Liver (tissue), 9 donors: Measurements from ENCODE around the gene AKAP5. TPM values are rescaled to one million over a fixed set of nuclear protein-coding genes. Genes with fewer than 3 reads are reported as not detected.

Source experiments
- DNase-seq: peaks from one replicate; pipeline ENCODE4 v3.0.0-alpha.2; 2017; ENCODE audit warnings: low spot score
- H3K27ac ChIP-seq, 2 donors: one replicate each; pipeline ENCODE4 v1.7.0; 2013; ENCODE audit warnings: inconsistent platforms in 2 of 2, low read length in 2 of 2, control low read depth in 1 of 2, low read depth in 1 of 2, mild to moderate bottlenecking in 1 of 2
- H3K27me3 ChIP-seq, 4 donors: one replicate each; pipeline versions ENCODE4 v1.6.1 to v1.7.0; 2013; ENCODE audit warnings: low read length in 3 of 4, inconsistent platforms in 1 of 4, mild to moderate bottlenecking in 1 of 4, moderate library complexity in 1 of 4; ENCODE audit not compliant: control insufficient read depth in 4 of 4, insufficient read depth in 4 of 4
- H3K36me3 ChIP-seq, 4 donors: one replicate each; pipeline versions ENCODE4 v1.6.1 to v1.7.0; 2013; ENCODE audit warnings: low read length in 3 of 4, mild to moderate bottlenecking in 3 of 4, low read depth in 1 of 4, moderate library complexity in 1 of 4; ENCODE audit not compliant: control insufficient read depth in 4 of 4, insufficient read depth in 3 of 4
- H3K4me1 ChIP-seq, 4 donors: one replicate each; pipeline versions ENCODE4 v1.6.1 to v1.7.0; 2013; ENCODE audit warnings: low read length in 3 of 4, mild to moderate bottlenecking in 3 of 4, moderate library complexity in 1 of 4; ENCODE audit not compliant: control insufficient read depth in 4 of 4, insufficient read depth in 4 of 4
- H3K4me3 ChIP-seq, 3 donors: one replicate each; pipeline versions ENCODE4 v1.6.1 to v1.7.0; 2013; ENCODE audit warnings: low read length in 3 of 3, control low read depth in 1 of 3, low read depth in 1 of 3, mild to moderate bottlenecking in 1 of 3
- H3K9ac ChIP-seq, 2 donors: one replicate each; pipeline ENCODE4 v1.7.0; 2013; ENCODE audit warnings: low read length in 2 of 2, mild to moderate bottlenecking in 2 of 2, moderate library complexity in 2 of 2, control low read depth in 1 of 2, low read depth in 1 of 2
- H3K9me3 ChIP-seq, 4 donors: one replicate each; pipeline versions ENCODE4 v1.6.1 to v1.7.0; 2013; ENCODE audit warnings: low read length in 3 of 4; ENCODE audit not compliant: control insufficient read depth in 4 of 4
- CTCF ChIP-seq: fragments of 150-350 bp; IDR thresholded peaks from 2 replicates; pipeline ENCODE4 v1.5.1; 2017; ENCODE audit warnings: improper control_type of control experiment, low read depth, low read length; ENCODE audit not compliant: missing input control
- EGR1 ChIP-seq, 2 donors: IDR thresholded peaks; 2 replicates each; pipeline ENCODE4 v1.6.1; 2016 to 2018; ENCODE audit warnings: antibody characterized with exemption in 2 of 2, low read depth in 2 of 2
- FOXA1 ChIP-seq: IDR thresholded peaks from 2 replicates; pipeline ENCODE4 v1.6.1; 2016; ENCODE audit warnings: antibody characterized with exemption
- GABPA ChIP-seq, 2 donors: IDR thresholded peaks in 1 of 2; conservative IDR thresholded peaks in 1 of 2; 2 replicates each; pipeline ENCODE4 v1.6.1; 2016; ENCODE audit warnings: antibody characterized with exemption in 2 of 2, mild to moderate bottlenecking in 1 of 2, moderate library complexity in 1 of 2
- HNF4A ChIP-seq, 2 donors: conservative IDR thresholded peaks; 2 replicates each; pipeline ENCODE4 v1.6.1; 2016; ENCODE audit warnings: antibody characterized with exemption in 2 of 2, mild to moderate bottlenecking in 2 of 2
- HNF4G ChIP-seq: IDR thresholded peaks from 2 replicates; pipeline ENCODE4 v1.6.1; 2016; ENCODE audit warnings: antibody characterized with exemption
- JUND ChIP-seq, 2 donors: IDR thresholded peaks; 2 replicates each; pipeline ENCODE4 v1.6.1; 2016; ENCODE audit warnings: antibody characterized with exemption in 2 of 2
- REST ChIP-seq: IDR thresholded peaks from 2 replicates; pipeline ENCODE4 v1.6.1; 2016; ENCODE audit warnings: antibody characterized with exemption, mild to moderate bottlenecking
- SP1 ChIP-seq: IDR thresholded peaks from 2 replicates; pipeline ENCODE4 v1.6.1; 2018; ENCODE audit warnings: antibody characterized with exemption, mild to moderate bottlenecking
- YY1 ChIP-seq: IDR thresholded peaks from 2 replicates; pipeline ENCODE4 v1.6.1; 2016; ENCODE audit warnings: antibody characterized with exemption, mild to moderate bottlenecking
- ZBTB33 ChIP-seq: IDR thresholded peaks from 2 replicates; pipeline ENCODE4 v1.6.1; 2016; ENCODE audit warnings: antibody characterized with exemption
- WGBS: extraction: QIAGEN DNeasy Blood & Tissue Kit; methylation state at CpG from one replicate; pipeline ENCODE4 v1.1.7; 2013; 5-methylcytosine and 5-hydroxymethylcytosine counted together
- polyA plus RNA-seq, 2 donors: library from polyadenylated mRNA; stranded (reverse) in 1 of 2; unstranded in 1 of 2; fragments of 200-250 nt in 1 of 2; fragments of >200 nt in 1 of 2; fragmentation: Nextera tagmentation in 1 of 2; extraction: Ambion mirVana in 1 of 2; gene quantifications; one replicate each; pipeline versions ENCODE4 v1.2.1 to v1.2.3, GENCODE V29; 2013 to 2015
- total RNA-seq, 2 donors: library from RNA; depleted of rRNA; stranded (reverse); fragments of >200 nt; gene quantifications; one replicate each; pipeline ENCODE4 v1.2.3, GENCODE V29; 2014
- donor health status: healthy.
- donor health status: healthy.
- donor health status: healthy.
- donor health status: healthy.
- donor health status: healthy.

The AKAP5 gene
- total and polyA plus RNA-seq, 4 donors = 0.07 to 2.3 (median 0.27) TPM

GRCh38 chr14:64506721-64507120, 41.4 kb downstream of the AKAP5 start:
- WGBS = 45% methylated on average over 3 of the region's 3 CpGs
- Histone ChIP-seq H3K9ac (no peak overlapping the region), H3K4me1 (peaks cover 3 to 45% (median 25%) of the 10 kb centered on the region in 4 donors), H3K9me3 (no peaks in the 10 kb centered on the region), H3K36me3 (no peaks in the 10 kb centered on the region), H3K27me3 (no peaks in the 10 kb centered on the region), H3K4me3 (no peak overlapping the region), H3K27ac (peak overlapping the region in 1 of 2 donors; percentile 25)
- TF ChIP-seq GABPA (IDR thresholded peaks at IDR 0.05 in 1 of 2, conservative IDR thresholded peaks at IDR 0.05 in 1 of 2) = no peak
- no peak for TF ChIP-seq SP1
- no peak for TF ChIP-seq JUND (IDR thresholded peaks at IDR 0.05)
- TF ChIP-seq YY1 = no peak
- TF ChIP-seq HNF4A (conservative IDR thresholded peaks at IDR 0.05) = no peak
- TF ChIP-seq EGR1 (IDR thresholded peaks at IDR 0.05; ENCODE audit: low read depth in 2 of 2) = no peak
- TF ChIP-seq HNF4G = no peak
- no peak for TF ChIP-seq ZBTB33
- DNase-seq = no peak

GRCh38 chr14:64507376-64508156, 42.3 kb downstream of the AKAP5 start:
- 68% methylated on average over 4 of the region's 4 CpGs for WGBS
- DNase-seq = no peak
- Histone ChIP-seq H3K9ac (peak overlapping the region in 1 of 2 donors; percentile 26), H3K4me3 (no peak overlapping the region), H3K27me3 (no peaks in the 10 kb centered on the region), H3K36me3 (no peaks in the 10 kb centered on the region), H3K9me3 (no peaks in the 10 kb centered on the region), H3K27ac (peak overlapping the region in 1 of 2 donors; percentile 25), H3K4me1 (peaks cover 0 to 42% (median 18%) of the 10 kb centered on the region in 4 donors)
- no peak for TF ChIP-seq REST
- TF ChIP-seq FOXA1 = no peak
- TF ChIP-seq ZBTB33 = no peak
- TF ChIP-seq YY1 = no peak
- TF ChIP-seq CTCF = no peak
- TF ChIP-seq HNF4G = no peak
- no peak for TF ChIP-seq SP1
- no peak for TF ChIP-seq GABPA (IDR thresholded peaks at IDR 0.05 in 1 of 2, conservative IDR thresholded peaks at IDR 0.05 in 1 of 2)
